Mesenchymal stem cell (in vitro differentiated cells and primary cell): ENCODE results near the gene CELSR1.

Source experiments
- DNase-seq: peaks from one replicate; pipeline ENCODE4 v3.0.0-alpha.2; 2013
- H2AFZ ChIP-seq: one replicate; pipeline ENCODE4 v1.6.1; 2013; ENCODE audit warnings: low read depth, mild to moderate bottlenecking, control low read depth, inconsistent platforms, low read length, moderate library complexity
- H2AK5ac ChIP-seq: 2 replicates; pipeline ENCODE4 v1.6.1; 2013; ENCODE audit warnings: low read length, moderate library complexity, mild to moderate bottlenecking, inconsistent platforms; ENCODE audit not compliant: severe bottlenecking
- H2BK120ac ChIP-seq: one replicate; pipeline ENCODE4 v1.6.1; 2013; ENCODE audit warnings: low read depth, mild to moderate bottlenecking, inconsistent platforms, low read length, moderate library complexity
- H2BK12ac ChIP-seq, 2 experiments: one replicate each; pipeline ENCODE4 v1.6.1; 2013; ENCODE audit warnings: inconsistent platforms in 2 of 2, low read length in 2 of 2, mild to moderate bottlenecking in 2 of 2, moderate library complexity in 2 of 2, control low read depth in 1 of 2
- H2BK15ac ChIP-seq: one replicate; pipeline ENCODE4 v1.6.1; 2013; ENCODE audit warnings: mild to moderate bottlenecking, low read depth, inconsistent platforms; ENCODE audit not compliant: poor library complexity, severe bottlenecking
- H2BK5ac ChIP-seq: 2 replicates; pipeline ENCODE4 v1.6.1; 2013; ENCODE audit warnings: low read depth, mild to moderate bottlenecking, low read length, control low read depth, inconsistent platforms; ENCODE audit not compliant: poor library complexity, severe bottlenecking
- H3K14ac ChIP-seq, 2 experiments: one replicate each; pipeline ENCODE4 v1.6.1; 2013; ENCODE audit warnings: inconsistent platforms in 2 of 2, low read length in 2 of 2, control low read depth in 1 of 2, mild to moderate bottlenecking in 1 of 2, moderate library complexity in 1 of 2
- H3K18ac ChIP-seq, 2 experiments: one replicate each; pipeline ENCODE4 v1.6.1; 2013; ENCODE audit warnings: inconsistent platforms in 2 of 2, low read length in 2 of 2, control low read depth in 1 of 2, low read depth in 1 of 2, mild to moderate bottlenecking in 1 of 2
- H3K23ac ChIP-seq, 2 experiments: one replicate each; pipeline ENCODE4 v1.6.1; 2013; ENCODE audit warnings: inconsistent platforms in 2 of 2, low read length in 2 of 2, mild to moderate bottlenecking in 2 of 2, moderate library complexity in 2 of 2, control low read depth in 1 of 2
- H3K27ac ChIP-seq: 2 replicates; pipeline ENCODE4 v1.5.1; 2013; ENCODE audit warnings: mild to moderate bottlenecking, moderate library complexity, low read length, control low read depth, inconsistent platforms; ENCODE audit not compliant: poor library complexity, severe bottlenecking
- H3K27me3 ChIP-seq, 2 experiments: 2 replicates each; pipeline versions ENCODE4 v1.6.1 to v1.7.0; 2013; ENCODE audit warnings: low read length in 2 of 2, mild to moderate bottlenecking in 2 of 2, moderate library complexity in 2 of 2, control low read depth in 1 of 2, inconsistent platforms in 1 of 2; ENCODE audit not compliant: control insufficient read depth in 1 of 2, insufficient read depth in 1 of 2
- H3K36me3 ChIP-seq, 2 experiments: 2 replicates each; pipeline versions ENCODE4 v1.6.1 to v1.7.0; 2013; ENCODE audit warnings: low read length in 2 of 2, control low read depth in 1 of 2, inconsistent platforms in 1 of 2, low read depth in 1 of 2, mild to moderate bottlenecking in 1 of 2; ENCODE audit not compliant: insufficient read depth in 2 of 2, control insufficient read depth in 1 of 2
- H3K4ac ChIP-seq, 2 experiments: one replicate each; pipeline ENCODE4 v1.6.1; 2013; ENCODE audit warnings: inconsistent platforms in 2 of 2, low read length in 2 of 2, mild to moderate bottlenecking in 2 of 2, moderate library complexity in 2 of 2, control low read depth in 1 of 2, low read depth in 1 of 2
- H3K4me1 ChIP-seq: 2 replicates; pipeline ENCODE4 v1.6.1; 2013; ENCODE audit warnings: low read depth, low read length, control low read depth; ENCODE audit not compliant: control insufficient read depth, insufficient read depth
- H3K4me2 ChIP-seq: 2 replicates; pipeline ENCODE4 v1.6.1; 2013; ENCODE audit warnings: low read length, mild to moderate bottlenecking, inconsistent platforms; ENCODE audit not compliant: poor library complexity, severe bottlenecking
- H3K4me3 ChIP-seq, 2 experiments: 2 replicates each; pipeline versions ENCODE4 v1.5.1 to v1.7.0; 2013; ENCODE audit warnings: low read length in 2 of 2, mild to moderate bottlenecking in 2 of 2, control low read depth in 1 of 2, low read depth in 1 of 2; ENCODE audit not compliant: insufficient read depth in 1 of 2
- H3K79me1 ChIP-seq: replicated peaks from 2 replicates; pipeline ENCODE4 v1.6.1; 2013; ENCODE audit warnings: mild to moderate bottlenecking, control low read depth, low read length, inconsistent platforms; ENCODE audit not compliant: poor library complexity, severe bottlenecking
- H3K9ac ChIP-seq: 2 replicates; pipeline ENCODE4 v1.7.0; 2013; ENCODE audit warnings: mild to moderate bottlenecking, low read length, moderate library complexity
- H3K9me3 ChIP-seq: 2 replicates; pipeline ENCODE4 v1.7.0; 2013; ENCODE audit warnings: mild to moderate bottlenecking, low read length; ENCODE audit not compliant: control insufficient read depth
- H4K8ac ChIP-seq: one replicate; pipeline ENCODE4 v1.6.1; 2013; ENCODE audit warnings: inconsistent platforms, mild to moderate bottlenecking, low read length, moderate library complexity
- H4K91ac ChIP-seq: one replicate; pipeline ENCODE4 v1.6.1; 2013; ENCODE audit warnings: mild to moderate bottlenecking, low read length, inconsistent platforms
- WGBS: methylation state at CpG from one replicate; pipeline ENCODE4 v1.1.7; 2013; ENCODE audit warnings: mixed read lengths; 5-methylcytosine and 5-hydroxymethylcytosine counted together

The CELSR1 gene

GRCh38 chr22:46578824-46579561, 41.6 kb upstream of the CELSR1 start:
- Histone ChIP-seq H2AFZ (no peak overlapping the region), H3K27me3 (peaks cover 0 to 7% of the 10 kb centered on the region in 2 experiments), H4K8ac (peak overlapping the region; percentile 59), H3K36me3 (peaks cover 0 to 4% of the 10 kb centered on the region in 2 experiments), H3K4me2 (peak overlapping the region; percentile 12), H3K9ac (peak overlapping the region; percentile 84), H2AK5ac (peak overlapping the region; percentile 8), H2BK15ac (peak overlapping the region; percentile 12), H3K4me1 (peaks cover 57% of the 10 kb centered on the region), H3K23ac (no peak overlapping the region), H3K4me3 (peak overlapping the region in 1 of 2 experiments; percentile 88), H2BK12ac (peak overlapping the region in 1 of 2 experiments; percentile 24), H3K27ac (no peak overlapping the region), H3K18ac (no peak overlapping the region), H3K9me3 (no peaks in the 10 kb centered on the region), H3K4ac (peak overlapping the region in 1 of 2 experiments; percentile 26), H2BK5ac (no peak overlapping the region), H2BK120ac (no peak overlapping the region), H3K14ac (no peak overlapping the region), H4K91ac (peak overlapping the region; percentile 53), H3K79me1 (peaks cover 23% of the 10 kb centered on the region)
- 86% methylated on average over 13 of the region's 15 CpGs for WGBS
- peak; percentile 45 for DNase-seq

GRCh38 chr22:46578251-46578823, 40.9 kb upstream of the CELSR1 start:
- Histone ChIP-seq H3K4me1 (peaks cover 51% of the 10 kb centered on the region), H3K18ac (no peak overlapping the region), H2BK15ac (no peak overlapping the region), H3K14ac (no peak overlapping the region), H3K27ac (no peak overlapping the region), H3K79me1 (peaks cover 20% of the 10 kb centered on the region), H3K27me3 (peaks cover 0 to 7% of the 10 kb centered on the region in 2 experiments), H2BK120ac (no peak overlapping the region), H2AK5ac (no peak overlapping the region), H4K8ac (no peak overlapping the region), H3K4ac (peak overlapping the region in 1 of 2 experiments; percentile 26), H2AFZ (no peak overlapping the region), H4K91ac (peak overlapping the region; percentile 53), H2BK12ac (peak overlapping the region in 1 of 2 experiments; percentile 24), H3K4me3 (peak overlapping the region in 1 of 2 experiments; percentile 88), H3K4me2 (peak overlapping the region; percentile 23), H3K23ac (no peak overlapping the region), H3K9me3 (no peaks in the 10 kb centered on the region), H3K9ac (peak overlapping the region; percentile 84), H2BK5ac (no peak overlapping the region), H3K36me3 (peaks cover 0 to 4% of the 10 kb centered on the region in 2 experiments)
- WGBS, result 76% methylated on average over 9 of the region's 9 CpGs
- DNase-seq, result no peak

- Histone ChIP-seq H4K8ac (no peak overlapping the region), H2BK12ac (no peak overlapping the region), H3K4me2 (peak overlapping the region; percentile 88), H2AFZ (peak overlapping the region; percentile 49), H4K91ac (peak overlapping the region; percentile 59), H3K9me3 (no peaks in the 10 kb centered on the region), H3K4me3 (peak overlapping the region; percentile 77 to 88), H2BK5ac (no peak overlapping the region), H3K23ac (peak overlapping the region in 1 of 2 experiments; percentile 87), H3K36me3 (peaks cover 0 to 4% of the 10 kb centered on the region in 2 experiments), H3K18ac (peak overlapping the region; percentile 42 to 86), H3K4me1 (peaks cover 51% of the 10 kb centered on the region), H2AK5ac (no peak overlapping the region), H2BK120ac (peak overlapping the region; percentile 46), H3K27me3 (peaks cover 0 to 7% of the 10 kb centered on the region in 2 experiments), H3K4ac (peak overlapping the region in 1 of 2 experiments; percentile 62), H3K79me1 (peaks cover 20% of the 10 kb centered on the region), H2BK15ac (peak overlapping the region; percentile 32), H3K9ac (peak overlapping the region; percentile 84), H3K27ac (no peak overlapping the region), H3K14ac (peak overlapping the region in 1 of 2 experiments; percentile 64)
- no peak for DNase-seq
- 32% methylated on average over 23 of the region's 65 CpGs for WGBS
These were observed 40.2 kb upstream of the CELSR1 start for GRCh38 chr22:46577368-46578249.
